Adrenal gland (tissue), 12 donors: ENCODE measurements around the gene PPM1E. TPM values are rescaled to one million over a fixed set of nuclear protein-coding genes. Genes with fewer than 3 reads are reported as not detected.

Experiments
- DNase-seq, 7 donors: peaks; one replicate each; pipeline ENCODE4 v3.0.0-alpha.2; 2019 to 2020
- H3K27ac ChIP-seq, 5 donors: fragments of 200-600 bp; sonication (generic) in 4 of 5; 1 replicate in 3 of 5; 2 replicates in 2 of 5; pipeline versions ENCODE4 v1.5.1 to v1.8.0; 2016 to 2020; ENCODE audit warnings: mild to moderate bottlenecking in 1 of 5
- H3K27me3 ChIP-seq: fragments of 200-600 bp; 2 replicates; pipeline ENCODE4 v1.8.0; 2021
- H3K36me3 ChIP-seq, 2 donors: fragments of 200-600 bp; replicated peaks in 1 of 2; 1 replicate in 1 of 2; 2 replicates in 1 of 2; pipeline versions ENCODE4 v1.5.1 to v1.8.0; 2018 to 2022
- H3K4me1 ChIP-seq, 2 donors: fragments of 200-600 bp; replicated peaks in 1 of 2; 1 replicate in 1 of 2; 2 replicates in 1 of 2; pipeline versions ENCODE4 v1.5.1 to v1.8.0; 2018 to 2021
- H3K4me3 ChIP-seq, 4 donors: fragments of 200-600 bp; sonication (generic) in 3 of 4; one replicate each; pipeline ENCODE4 v1.5.1; 2016 to 2018
- H3K9me3 ChIP-seq, 3 donors: fragments of 200-600 bp; sonication (generic) in 1 of 3; replicated peaks in 1 of 3; 1 replicate in 2 of 3; 2 replicates in 1 of 3; pipeline versions ENCODE4 v1.5.1 to v1.8.0; 2016 to 2021
- CTCF ChIP-seq, 6 experiments: fragments of 450-650 bp in 4 of 6; fragments of 200-600 bp in 2 of 6; sonication (generic) in 1 of 6; IDR thresholded peaks; 1 replicate in 5 of 6; 2 replicates in 1 of 6; pipeline versions ENCODE4 v1.5.1 to v1.8.0; 2016 to 2021; ENCODE audit warnings: antibody characterized with exemption in 6 of 6, mild to moderate bottlenecking in 2 of 6, moderate library complexity in 1 of 6
- POLR2A ChIP-seq, 2 donors: fragments of 450-650 bp; IDR thresholded peaks; one replicate each; pipeline ENCODE4 v1.6.1; 2017; ENCODE audit warnings: antibody characterized with exemption in 2 of 2, mild to moderate bottlenecking in 2 of 2, moderate library complexity in 1 of 2
- WGBS, 4 donors: extraction: QIAGEN DNeasy Blood & Tissue Kit in 2 of 4; methylation state at CpG; one replicate each; pipeline versions ENCODE4 v1.1.5 to v1.1.7; 2013 to 2017; 5-methylcytosine and 5-hydroxymethylcytosine counted together
- intact Hi-C, 2 donors: fragments of 100-400 bp; cut with DNase I; formaldehyde crosslinking; loops; one replicate each; pipeline versions ENCODE4 v1.14.1 to v1.15.0; 2022 to 2023
- polyA plus RNA-seq, 3 donors: library from polyadenylated mRNA; stranded (reverse); fragments of 200-250 nt in 2 of 3; fragments of 350-450 nt in 1 of 3; fragmentation: Illumina TruSeq in 1 of 3; extraction: RNeasy Lipid Tissue Mini Kit (QIAGEN cat#74804) in 1 of 3; gene quantifications; one replicate each; pipeline ENCODE4 v1.2.3, GENCODE V29; 2013 to 2014
- total RNA-seq, 9 donors: library from RNA; depleted of rRNA in 4 of 9; stranded (reverse); fragments of >200 nt in 4 of 9; fragments of 120-200 nt in 1 of 9; fragmentation: NEBNext Ultra II Directional in 1 of 9; extraction: Animal tissue kit (Norgen Biotek cat#: 25700) in 1 of 9; gene quantifications; one replicate each; pipeline versions ENCODE4 v1.1.0 to v1.2.4, GENCODE V29; 2013 to 2023
- donor health status: healthy with polysubstance abuse.
- donor health status: Bipolar disorder and iron deficiency.
- donor health status: DM: yes; HTN: yes; CAD: no.
- donor health status: DM: no; HTN: no; CAD: no.
- donor health status: DM: no; HTN: no; CAD: no.
- donor health status: DM: yes; HTN: yes; CAD: no.

The PPM1E gene
- total and polyA plus RNA-seq, 12 donors, result 1.8 to 22.7 (median 11.3) TPM

GRCh38 chr17:58802188-58802587, 46.5 kb downstream of the PPM1E start:
- intact Hi-C loops, result no loop called here
- Histone ChIP-seq H3K9me3 (peaks cover 0 to 3% (median 0%) of the 10 kb centered on the region in 3 donors), H3K27me3 (no peaks in the 10 kb centered on the region), H3K4me1 (no peaks in the 10 kb centered on the region), H3K36me3 (no peaks in the 10 kb centered on the region), H3K27ac (no peak overlapping the region), H3K4me3 (no peak overlapping the region)
- TF ChIP-seq POLR2A (IDR thresholded peaks at IDR 0.05) (no peak), CTCF (IDR thresholded peaks at IDR 0.05) (no peak)
- WGBS, 4 donors, result 86 to 100% (median 89%) methylated on average over 1 of the region's 1 CpG
- DNase-seq, result no peak

- Histone ChIP-seq H3K27ac (no peak overlapping the region), H3K36me3 (no peaks in the 10 kb centered on the region), H3K9me3 (peaks cover 0 to 4% (median 0%) of the 10 kb centered on the region in 3 donors), H3K4me1 (peaks cover 0 to 10% of the 10 kb centered on the region in 2 donors), H3K4me3 (no peak overlapping the region), H3K27me3 (no peaks in the 10 kb centered on the region)
- no peak for TF ChIP-seq POLR2A (IDR thresholded peaks at IDR 0.05)
- TF ChIP-seq CTCF (IDR thresholded peaks at IDR 0.05), result no peak
- DNase-seq, result no peak
- whole genome bisulfite sequencing, 4 donors, result 92 to 95% (median 94%) methylated on average over 5 of the region's 5 CpGs
- intact Hi-C loops, result no loop called here
These were observed 50.4 kb downstream of the PPM1E start for GRCh38 chr17:58806046-58806445.

GRCh38 chr17:58808609-58809563, 53.2 kb downstream of the PPM1E start:
- Histone ChIP-seq H3K4me1 (peaks cover 0 to 10% of the 10 kb centered on the region in 2 donors), H3K9me3 (peaks cover 0 to 4% (median 0%) of the 10 kb centered on the region in 3 donors), H3K27ac (no peak overlapping the region), H3K36me3 (no peaks in the 10 kb centered on the region), H3K4me3 (no peak overlapping the region), H3K27me3 (no peaks in the 10 kb centered on the region)
- peak in 5 of 7 donors; percentile 24 to 60 (median 27) for DNase-seq
- intact Hi-C loops, result no loop called here
- TF ChIP-seq CTCF (IDR thresholded peaks at IDR 0.05), result no peak
- TF ChIP-seq POLR2A (IDR thresholded peaks at IDR 0.05), result no peak
- 72 to 74% (median 73%) methylated on average over 5 of the region's 5 CpGs for WGBS, 4 donors

- H3K27me3 ChIP-seq, result no peaks in the 10 kb centered on the region
- H3K4me1 ChIP-seq, result peaks cover 0 to 12% of the 10 kb centered on the region in 2 donors
- H3K9me3 ChIP-seq, result peaks cover 0 to 4% (median 0%) of the 10 kb centered on the region in 3 donors
- intact Hi-C loops, result no loop called here
- H3K27ac ChIP-seq, result no peak overlapping the region
- 75 to 87% (median 78%) methylated on average over 1 of the region's 1 CpG for WGBS, 4 donors
- no peak for DNase-seq
- no peak overlapping the region for H3K4me3 ChIP-seq
- no peaks in the 10 kb centered on the region for H3K36me3 ChIP-seq
- TF ChIP-seq CTCF (IDR thresholded peaks at IDR 0.05) (no peak), POLR2A (IDR thresholded peaks at IDR 0.05) (no peak)
These were observed 53.9 kb downstream of the PPM1E start for GRCh38 chr17:58809564-58809936.
